ENCODE measurements around the gene PIGM.

PIGM gene

GRCh38 chr1:160028426-160028825 lies 3.4 kb downstream of the PIGM start:
- in situ Hi-C loops (cut with HindIII; ENCODE audit: low pct_unique_long_range_greater_than_20kb, low sequenced_read_pairs) = no loop called here
- DNase-seq (ENCODE audit: low read depth in 1 of 2, low spot score in 1 of 2) = no peak
- no peak for TF ChIP-seq JUND (IDR thresholded peaks at IDR 0.05; ENCODE audit: low read depth)

DNA sequence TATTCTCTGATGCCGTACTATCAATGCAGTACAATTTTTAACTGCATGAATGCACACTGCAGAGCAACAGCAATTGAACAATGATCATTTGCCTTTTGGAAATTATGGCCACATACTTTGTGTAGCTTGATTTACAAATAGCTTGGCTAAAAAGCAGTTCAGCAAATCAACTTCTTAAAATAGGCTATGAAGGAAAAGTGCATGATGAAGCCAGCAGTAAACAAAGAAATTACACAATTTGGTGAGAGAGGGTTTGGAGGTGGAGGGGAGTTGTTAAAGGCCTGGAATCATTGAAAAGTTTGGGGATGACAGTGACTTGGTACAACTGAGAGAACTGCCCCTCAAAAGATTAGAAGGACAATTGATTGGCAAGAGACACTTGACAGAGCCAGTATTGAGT lies 6.5 kb downstream of the PIGM start:
- in situ Hi-C loops (cut with HindIII; ENCODE audit: low pct_unique_long_range_greater_than_20kb, low sequenced_read_pairs) = no loop called here
- no peak for DNase-seq (ENCODE audit: low read depth in 1 of 2, low spot score in 1 of 2)
- TF ChIP-seq JUND (IDR thresholded peaks at IDR 0.05; ENCODE audit: low read depth) = no peak

GRCh38 chr1:160024195-160024905 lies 7.4 kb downstream of the PIGM start:
- in situ Hi-C loops (cut with HindIII; ENCODE audit: low pct_unique_long_range_greater_than_20kb, low sequenced_read_pairs) = no loop called here
- no peak for DNase-seq (ENCODE audit: low read depth in 1 of 2, low spot score in 1 of 2)
- TF ChIP-seq JUND (IDR thresholded peaks at IDR 0.05; ENCODE audit: low read depth) = no peak

DNA sequence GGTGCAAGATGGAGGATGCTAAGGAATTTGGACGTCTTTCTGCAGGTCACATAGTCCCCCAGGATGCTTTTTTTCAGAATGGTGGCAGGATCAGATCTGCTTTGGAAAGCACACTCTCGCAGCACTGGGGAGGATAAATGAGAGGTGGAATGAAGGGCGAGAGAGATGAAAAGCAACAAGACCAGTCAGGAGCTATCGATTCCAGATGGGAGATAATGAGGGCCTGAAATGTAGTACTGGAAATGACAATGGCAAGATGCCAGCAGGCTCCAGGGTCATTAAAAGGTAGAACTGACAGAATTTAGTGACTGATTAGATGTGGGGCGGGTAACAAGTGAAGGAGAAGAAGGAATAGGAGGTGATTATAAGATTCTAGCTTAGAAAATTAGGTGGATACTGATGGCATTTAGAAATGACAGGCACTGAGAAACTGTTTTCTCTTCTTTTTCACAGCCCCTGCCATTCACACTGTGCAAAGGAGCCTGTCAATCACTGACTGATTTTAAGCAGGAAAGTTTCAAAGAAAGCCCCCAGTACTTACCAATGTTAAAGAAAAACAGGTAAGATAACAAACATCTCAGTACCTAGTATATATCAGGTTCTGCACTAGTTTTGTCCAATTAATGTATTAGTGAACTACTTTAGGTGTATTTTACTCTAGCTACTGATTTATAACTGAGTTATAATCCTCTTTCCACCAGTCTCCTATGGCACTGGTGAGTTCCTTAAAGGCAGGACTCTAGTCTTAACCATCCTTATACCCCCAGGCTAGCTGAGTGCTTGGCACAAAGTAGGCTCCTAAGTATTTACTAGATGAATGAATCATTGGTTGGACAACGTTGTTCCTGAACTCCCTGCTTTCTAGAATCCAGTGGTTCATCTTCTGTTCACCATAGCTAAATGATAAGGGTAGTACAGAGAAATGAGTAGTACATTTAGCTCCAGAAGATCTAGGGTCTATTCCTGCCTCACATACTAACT lies 9.2 kb downstream of the PIGM start:
- peak in 1 of 2 experiments; percentile 67 for DNase-seq (ENCODE audit: low read depth in 1 of 2, low spot score in 1 of 2)
- no peak for TF ChIP-seq JUND (IDR thresholded peaks at IDR 0.05; ENCODE audit: low read depth)
- in situ Hi-C loops (cut with HindIII; ENCODE audit: low pct_unique_long_range_greater_than_20kb, low sequenced_read_pairs) = no loop called here

DNA sequence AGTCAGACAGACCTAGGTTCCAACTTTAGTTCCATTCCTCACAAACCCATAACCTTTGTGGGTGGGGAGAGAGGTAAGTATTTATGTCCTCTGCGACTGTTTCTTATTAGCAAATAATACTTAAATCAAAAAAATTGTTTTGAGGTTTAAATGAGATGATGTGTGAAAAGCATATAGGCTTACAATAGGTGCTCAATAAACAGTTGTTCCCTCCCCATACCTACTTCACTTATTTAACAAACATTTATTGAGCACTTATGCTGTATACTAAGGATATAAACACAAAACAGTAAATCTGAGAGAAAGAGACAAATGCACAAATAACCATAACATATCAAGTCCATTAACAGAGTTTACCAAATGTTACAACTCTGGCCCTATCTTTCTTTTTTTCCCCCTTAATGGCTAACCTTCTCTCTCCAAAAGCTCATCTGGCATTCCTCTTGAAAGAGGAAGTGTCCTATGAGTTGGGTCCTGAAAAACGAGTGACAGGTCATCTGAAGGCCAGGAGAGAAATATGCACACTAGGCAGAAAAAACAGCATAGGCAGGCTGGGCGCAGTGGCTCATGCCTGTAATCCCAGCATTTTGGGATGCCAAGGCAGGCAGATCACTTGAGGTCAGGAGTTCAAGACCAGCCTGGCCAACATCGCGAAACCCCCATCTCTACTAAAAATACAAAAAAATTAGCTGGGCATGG lies 10.3 kb downstream of the PIGM start:
- in situ Hi-C loops (cut with HindIII; ENCODE audit: low pct_unique_long_range_greater_than_20kb, low sequenced_read_pairs) = no loop called here
- DNase-seq (ENCODE audit: low read depth in 1 of 2, low spot score in 1 of 2) = no peak

GRCh38 chr1:160020196-160020595 lies 11.6 kb downstream of the PIGM start:
- in situ Hi-C loops (cut with HindIII; ENCODE audit: low pct_unique_long_range_greater_than_20kb, low sequenced_read_pairs) = no loop called here
- TF ChIP-seq JUND (IDR thresholded peaks at IDR 0.05; ENCODE audit: low read depth) = no peak
- DNase-seq (ENCODE audit: low read depth in 1 of 2, low spot score in 1 of 2) = no peak

More for the DNA sequence above, 10.3 kb downstream of the PIGM start:
- TF ChIP-seq JUND (IDR thresholded peaks at IDR 0.05; ENCODE audit: low read depth) = no peak

DNA sequence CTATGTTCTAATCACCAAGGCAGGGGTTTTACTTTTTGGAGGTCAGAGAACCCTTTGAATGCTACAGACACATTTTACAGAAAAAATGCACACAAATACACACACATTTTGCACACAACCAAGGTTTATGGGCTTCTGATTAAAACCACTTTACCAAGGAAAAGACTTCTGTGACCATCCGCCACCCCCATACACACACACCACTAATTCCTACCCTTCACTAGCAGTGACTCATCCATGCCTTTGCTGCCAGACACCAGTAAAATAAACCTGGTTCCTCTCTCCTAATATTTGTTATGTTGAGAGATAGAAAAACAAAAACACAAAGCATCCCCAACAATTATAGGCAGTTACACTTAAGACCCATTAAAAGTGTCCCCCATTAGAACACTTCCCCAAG lies 12.9 kb downstream of the PIGM start:
- no peak for DNase-seq (ENCODE audit: low read depth in 1 of 2, low spot score in 1 of 2)
- in situ Hi-C loops (cut with HindIII; ENCODE audit: low pct_unique_long_range_greater_than_20kb, low sequenced_read_pairs) = no loop called here
- TF ChIP-seq JUND (IDR thresholded peaks at IDR 0.05; ENCODE audit: low read depth) = no peak

DNA sequence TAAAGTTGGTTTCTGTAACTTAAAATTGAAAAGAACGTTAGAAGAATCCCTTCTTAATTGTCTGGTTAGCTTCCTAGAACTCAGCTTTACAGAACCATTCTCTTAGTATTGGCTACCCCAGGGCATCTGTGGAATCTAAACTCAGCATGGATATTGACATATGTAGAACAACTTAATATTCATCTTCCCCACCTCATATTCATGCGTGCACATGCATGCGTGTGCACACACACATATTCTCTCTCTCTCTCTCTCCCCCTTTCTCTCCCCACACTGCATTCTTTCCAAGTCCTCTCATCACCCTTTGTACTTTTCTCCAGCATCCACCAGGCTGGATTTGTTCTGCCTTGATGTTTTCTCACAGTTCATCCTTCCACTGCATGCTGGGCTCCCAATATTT lies 13.4 kb downstream of the PIGM start:
- DNase-seq (ENCODE audit: low read depth in 1 of 2, low spot score in 1 of 2) = no peak
- no peak for TF ChIP-seq JUND (IDR thresholded peaks at IDR 0.05; ENCODE audit: low read depth)
- in situ Hi-C loops (cut with HindIII; ENCODE audit: low pct_unique_long_range_greater_than_20kb, low sequenced_read_pairs) = no loop called here

GRCh38 chr1:160017592-160017991 lies 14.2 kb downstream of the PIGM start:
- DNase-seq (ENCODE audit: low read depth in 1 of 2, low spot score in 1 of 2) = no peak
- TF ChIP-seq JUND (IDR thresholded peaks at IDR 0.05; ENCODE audit: low read depth) = no peak
- in situ Hi-C loops (cut with HindIII; ENCODE audit: low pct_unique_long_range_greater_than_20kb, low sequenced_read_pairs) = no loop called here

GRCh38 chr1:160011781-160012180 lies 20.0 kb downstream of the PIGM start:
- no peak for TF ChIP-seq JUND (IDR thresholded peaks at IDR 0.05; ENCODE audit: low read depth)
- in situ Hi-C loops (cut with HindIII; ENCODE audit: low pct_unique_long_range_greater_than_20kb, low sequenced_read_pairs) = no loop called here
- DNase-seq (ENCODE audit: low read depth in 1 of 2, low spot score in 1 of 2) = no peak

GRCh38 chr1:160009801-160010200 lies 22.0 kb downstream of the PIGM start:
- in situ Hi-C loops (cut with HindIII; ENCODE audit: low pct_unique_long_range_greater_than_20kb, low sequenced_read_pairs) = no loop called here
- TF ChIP-seq JUND (IDR thresholded peaks at IDR 0.05; ENCODE audit: low read depth) = no peak

GRCh38 chr1:160009081-160009480 lies 22.7 kb downstream of the PIGM start:
- TF ChIP-seq JUND (IDR thresholded peaks at IDR 0.05; ENCODE audit: low read depth) = no peak
- DNase-seq (ENCODE audit: low read depth in 1 of 2, low spot score in 1 of 2) = no peak
- in situ Hi-C loops (cut with HindIII; ENCODE audit: low pct_unique_long_range_greater_than_20kb, low sequenced_read_pairs) = no loop called here

More at GRCh38 chr1:160009801-160010200, 22.0 kb downstream of the PIGM start:
- DNase-seq (ENCODE audit: low read depth in 1 of 2, low spot score in 1 of 2) = no peak
